Activated CD8-positive, alpha-beta memory T cell treated with anti-CD3 and anti-CD28 coated beads, Interleukin-2, amount 50 U/mL, for 24 hours (primary cell): Measurements from ENCODE around the gene BST1.
"Not testable (repeated sequence)": the region's sequence is repeated elsewhere in the genome, so short reads cannot be mapped to it uniquely, and the experiment has no call there.

ENCODE experiments used
- DNase-seq: peaks from one replicate; pipeline ENCODE4 v3.0.0-alpha.2; 2020; ENCODE audit errors: extremely low read depth

The BST1 gene

DNA sequence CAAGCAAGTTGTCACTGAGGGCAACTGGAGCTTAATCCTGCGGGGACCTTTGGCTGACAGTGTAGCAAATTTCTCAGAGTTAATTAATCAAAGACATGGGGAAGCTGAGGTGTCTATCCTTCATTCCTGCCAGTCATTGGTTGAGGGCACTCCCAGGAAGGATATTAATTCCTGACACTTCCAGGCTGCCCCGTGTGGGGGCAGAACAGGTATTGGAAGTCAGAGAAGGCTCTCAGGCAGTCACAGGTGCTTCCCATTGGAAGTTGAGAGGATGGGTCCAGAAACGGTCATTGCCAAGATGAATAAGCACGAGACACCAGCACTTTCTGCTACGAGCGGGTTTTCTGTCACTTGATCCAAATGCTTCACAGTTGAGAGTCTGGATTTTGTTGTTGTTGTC lies 46.1 kb downstream of the BST1 start:
- no peak for DNase-seq

GRCh38 chr4:15751153-15751552 lies 48.3 kb downstream of the BST1 start:
- DNase-seq: no peak

GRCh38 chr4:15753081-15753480 lies 50.2 kb downstream of the BST1 start:
- no peak for DNase-seq

- DNase-seq: no peak
Measured at GRCh38 chr4:15753786-15754185, 50.9 kb downstream of the BST1 start.

GRCh38 chr4:15754323-15754722 lies 51.5 kb downstream of the BST1 start:
- DNase-seq: no peak

DNA sequence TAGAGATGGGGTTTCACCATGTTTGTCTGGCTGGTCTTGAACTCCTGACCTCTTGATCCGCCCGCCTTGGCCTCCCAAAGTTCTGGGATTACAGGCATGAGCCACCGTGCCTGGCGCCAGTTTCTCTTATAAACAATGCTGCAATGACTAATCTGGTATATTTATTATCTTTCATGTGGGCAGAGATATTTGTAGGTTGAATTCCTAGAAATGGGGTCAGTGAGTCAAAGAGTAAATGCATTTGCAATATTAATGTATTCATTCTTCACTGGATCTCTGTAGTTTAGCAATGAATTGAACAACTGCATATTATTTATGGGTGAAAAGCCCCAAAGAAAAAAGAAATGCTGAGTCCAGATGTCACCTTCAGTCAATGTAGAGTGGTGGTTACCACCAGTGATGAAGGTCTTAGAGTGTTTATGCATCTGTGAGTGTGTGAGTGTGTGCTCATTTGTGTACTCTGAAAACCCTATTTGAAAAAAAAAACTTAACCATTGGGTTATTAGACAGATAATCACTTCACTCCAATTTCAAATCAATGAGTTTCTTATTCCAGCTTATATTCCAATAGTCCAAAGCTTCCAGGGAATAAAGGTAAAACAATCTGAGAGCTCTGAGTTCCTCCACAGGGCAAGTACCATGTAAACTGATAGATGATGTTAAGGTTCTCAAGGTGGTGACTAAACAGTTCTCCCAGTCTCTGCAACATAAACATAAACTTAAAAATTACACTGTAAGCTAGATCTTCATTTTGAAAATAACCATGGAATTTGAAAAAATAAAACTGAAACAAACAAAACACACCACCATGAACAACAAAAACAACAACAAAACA lies 52.7 kb downstream of the BST1 start:
- DNase-seq: no peak

- peak; percentile 58 for DNase-seq
Measured at GRCh38 chr4:15756361-15756861, 53.5 kb downstream of the BST1 start.

- DNase-seq: no peak
Measured at GRCh38 chr4:15757054-15757453, 54.2 kb downstream of the BST1 start.

GRCh38 chr4:15758294-15758693 lies 55.4 kb downstream of the BST1 start:
- no peak for DNase-seq

GRCh38 chr4:15762460-15762859 lies 59.6 kb downstream of the BST1 start:
- not testable (repeated sequence) for DNase-seq

- DNase-seq: no peak
Measured at GRCh38 chr4:15765391-15765790, 62.5 kb downstream of the BST1 start.

- DNase-seq: no peak
Measured at GRCh38 chr4:15765910-15766697, 63.2 kb downstream of the BST1 start.

DNA sequence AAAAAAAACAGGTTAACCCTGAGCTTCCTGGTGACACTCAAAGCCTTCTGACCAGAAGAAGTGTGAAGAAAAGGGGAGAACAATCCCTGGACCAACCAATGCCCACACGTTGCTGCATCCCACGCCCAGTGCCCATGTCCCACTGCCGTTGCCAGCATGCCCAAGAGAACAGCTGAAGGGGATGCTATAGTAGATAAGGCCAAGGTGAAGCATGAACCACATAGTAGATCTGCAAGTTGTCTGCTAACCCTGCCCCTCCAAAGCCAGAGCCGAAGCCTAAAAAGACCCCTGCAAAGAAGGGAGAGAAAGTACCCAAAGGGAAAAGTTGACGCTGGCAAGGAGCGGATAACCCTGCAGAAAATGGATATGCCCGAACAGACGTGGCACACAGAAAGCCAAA lies 64.0 kb downstream of the BST1 start:
- DNase-seq: no peak

DNA sequence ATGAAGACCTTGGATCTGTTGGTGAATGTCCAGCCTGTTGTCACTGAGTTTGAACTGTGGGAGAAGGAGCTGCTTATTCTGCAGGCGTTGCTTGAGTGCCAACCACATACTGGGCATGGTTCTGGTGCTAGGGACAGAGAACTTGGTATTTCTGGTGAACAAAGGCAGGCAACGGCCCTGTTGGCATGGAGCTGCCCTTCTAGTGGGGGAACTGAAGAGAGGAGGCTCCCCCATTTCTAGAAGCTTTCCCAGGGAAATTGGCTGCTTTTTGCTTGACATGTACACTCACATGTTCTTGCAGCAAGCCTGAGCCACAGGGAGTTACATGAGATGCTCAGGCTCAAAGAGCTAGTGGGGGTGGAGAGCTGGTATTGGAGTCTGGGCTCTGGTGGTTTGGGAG lies 66.3 kb downstream of the BST1 start:
- no peak for DNase-seq

DNA sequence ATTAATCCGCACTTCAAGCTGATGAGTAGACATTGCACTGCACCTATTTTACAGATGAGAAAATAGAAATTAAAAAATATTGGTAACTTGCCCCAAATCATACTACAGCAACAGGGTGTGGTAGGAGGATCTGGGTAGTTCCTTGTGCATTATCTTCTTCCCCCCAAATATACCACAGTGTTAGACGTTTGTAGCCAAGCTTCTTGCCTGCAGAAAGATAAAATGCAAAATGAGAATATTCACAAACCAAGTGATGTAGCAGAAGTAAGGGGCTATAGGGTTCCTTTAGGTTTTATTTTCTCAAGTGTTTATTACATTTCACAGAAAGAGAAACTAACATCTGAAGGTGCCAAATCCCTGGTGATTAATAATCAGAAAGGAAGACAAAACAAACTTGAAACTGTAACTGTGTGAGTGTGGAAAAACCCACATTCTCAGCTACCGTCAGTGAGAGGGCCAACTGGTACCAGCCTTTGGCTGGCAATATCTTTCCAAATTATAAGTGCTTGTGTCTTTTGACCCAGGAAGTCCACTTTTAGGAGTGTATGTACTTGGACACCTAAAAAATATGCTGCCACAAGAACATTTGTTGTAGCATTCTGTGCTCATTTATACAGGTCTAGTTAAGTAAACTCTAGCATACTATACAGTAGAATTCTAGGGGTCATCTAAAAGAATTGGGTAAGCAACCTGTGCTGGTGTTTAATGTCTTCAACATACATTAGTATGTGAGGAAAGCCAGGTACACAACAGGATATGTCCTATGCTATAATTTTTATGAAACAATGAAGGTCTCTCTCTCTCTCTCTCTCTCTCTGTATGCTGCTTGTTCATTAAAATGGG lies 68.6 kb downstream of the BST1 start:
- DNase-seq: no peak

DNA sequence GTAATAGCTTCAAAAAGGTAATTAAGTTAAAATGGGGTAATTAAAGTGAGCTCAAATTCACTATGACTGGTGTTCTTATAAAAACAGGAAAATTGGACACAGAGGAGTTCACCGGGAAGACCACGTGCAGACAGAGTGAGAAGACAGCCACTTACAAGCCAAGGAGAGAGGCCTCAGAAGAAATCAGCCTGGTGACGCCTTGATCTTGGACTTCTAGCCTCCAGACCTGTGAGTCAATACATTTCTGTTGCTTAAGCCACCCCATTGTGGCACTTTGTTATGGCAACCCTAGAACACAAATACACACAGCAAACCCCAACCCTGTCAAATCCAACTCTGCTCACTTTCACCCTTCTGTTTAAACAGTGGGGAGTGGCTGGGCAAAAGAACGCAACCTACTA lies 71.2 kb downstream of the BST1 start:
- no peak for DNase-seq

GRCh38 chr4:15776871-15777648 lies 74.2 kb downstream of the BST1 start:
- no peak for DNase-seq

- DNase-seq: no peak
Measured at GRCh38 chr4:15777697-15778288, 74.9 kb downstream of the BST1 start.

- DNase-seq: no peak
Measured at GRCh38 chr4:15778289-15779241, 75.7 kb downstream of the BST1 start, which contains the start of gene CD38. Gene CD38, plus strand, starts transcription at chr4:15778328. Its CDS starts 87 bp downstream, at chr4:15778415.

GRCh38 chr4:15779306-15779705 lies 76.4 kb downstream of the BST1 start:
- no peak for DNase-seq
